MCF 10A (cell line): ENCODE results near the gene SNTG2. TPM values are rescaled to one million over a fixed set of nuclear protein-coding genes. Genes with fewer than 3 reads are reported as not detected.

Experiments
- BruUV-seq: library from RNA; stranded (reverse); fragments of 400-500 nt; replicated peaks from 2 replicates; lab custom pipeline; 2021; lab: Mats Ljungman, UMichigan
- CTCF ChIA-PET: fragments of 300-600 bp; sonication (Branson Sonifier 250); formaldehyde crosslinking; extraction: SDS; loops from one replicate; lab custom pipeline; 2021; ENCODE audit warnings: antibody characterized with exemption, inconsistent platforms; lab: Yijun Ruan, JAX
- POLR2A ChIA-PET: fragments of 300-600, 350-650 bp; sonication (Branson Sonifier 250); formaldehyde crosslinking; extraction: SDS; loops from one replicate; lab custom pipeline; 2020; ENCODE audit warnings: antibody characterized with exemption, inconsistent platforms; lab: Yijun Ruan, JAX
- DNase-seq: peaks from one replicate; pipeline ENCODE4 v3.0.0-alpha.2; 2018; ENCODE audit not compliant: unreplicated experiment
- H3K27ac Mint-ChIP-seq: one replicate; pipeline ENCODE4 v1.8.0; 2022; ENCODE audit warnings: mild to moderate bottlenecking, low read depth, mixed read lengths; ENCODE audit not compliant: unreplicated experiment
- H3K27me3 Mint-ChIP-seq: one replicate; pipeline ENCODE4 v1.8.0; 2022; ENCODE audit warnings: mixed read lengths; ENCODE audit not compliant: insufficient read depth, unreplicated experiment
- H3K36me3 Mint-ChIP-seq: one replicate; pipeline ENCODE4 v1.8.0; 2022; ENCODE audit warnings: mild to moderate bottlenecking, moderate library complexity, mixed read lengths; ENCODE audit not compliant: insufficient read depth, unreplicated experiment
- H3K4me1 Mint-ChIP-seq: one replicate; pipeline ENCODE4 v1.8.0; 2022; ENCODE audit warnings: mixed read lengths; ENCODE audit not compliant: insufficient read depth, unreplicated experiment
- H3K4me3 Mint-ChIP-seq: one replicate; pipeline ENCODE4 v1.8.0; 2022; ENCODE audit warnings: mild to moderate bottlenecking, moderate library complexity, mixed read lengths; ENCODE audit not compliant: unreplicated experiment
- H3K9me3 Mint-ChIP-seq: one replicate; pipeline ENCODE4 v1.8.0; 2022; ENCODE audit warnings: mixed read lengths; ENCODE audit not compliant: unreplicated experiment
- CTCF ChIP-seq: fragments of 200-600 bp; IDR thresholded peaks from one replicate; pipeline ENCODE4 v1.8.0; 2022; ENCODE audit warnings: antibody characterized with exemption, mild to moderate bottlenecking; ENCODE audit not compliant: unreplicated experiment
- intact Hi-C: fragments of 100-400 bp; cut with micrococcal nuclease; formaldehyde crosslinking; loops from 2 replicates; pipeline ENCODE4 v1.14.1; 2022
- total RNA-seq: library from RNA; stranded (reverse); gene quantifications from 2 replicates; pipeline ENCODE4 v1.2.3, GENCODE V29; 2022

The SNTG2 gene
- total RNA-seq, 1 experiment from 2014 or later = not detected

- POLR2A ChIA-PET = no interaction called here
- no peaks in the 10 kb centered on the region for H3K4me1 Mint-ChIP-seq
- no peaks in the 10 kb centered on the region for H3K9me3 Mint-ChIP-seq
- CTCF ChIA-PET = interaction anchor here (0.8 kb wide), 1 partner anchor 208 kb away, joined by 3 read pairs; no protein-coding TSS in a partner anchor
- no peak overlapping the region for H3K4me3 Mint-ChIP-seq
- intact Hi-C loops = no loop called here
- no peaks in the 10 kb centered on the region for H3K27me3 Mint-ChIP-seq
- peaks cover 6% of the 10 kb centered on the region for H3K36me3 Mint-ChIP-seq
- no peak for DNase-seq
- H3K27ac Mint-ChIP-seq = no peak overlapping the region
- BruUV-seq = no TSS peak
- TF ChIP-seq CTCF = no peak
These were observed 332.6 kb downstream of the SNTG2 start for GRCh38 chr2:1283020-1283801.

- Mint-ChIP-seq H3K4me3 (no peak overlapping the region), H3K4me1 (no peaks in the 10 kb centered on the region), H3K9me3 (no peaks in the 10 kb centered on the region), H3K27ac (no peak overlapping the region), H3K27me3 (no peaks in the 10 kb centered on the region), H3K36me3 (peaks cover 6% of the 10 kb centered on the region)
- intact Hi-C loops = no loop called here
- BruUV-seq = no TSS peak
- TF ChIP-seq CTCF = no peak
- no peak for DNase-seq
- ChIA-PET CTCF (interaction anchor here (0.8 kb wide), 1 partner anchor 209 kb away, joined by 3 read pairs; no protein-coding TSS in a partner anchor), POLR2A (no interaction called here)
These were observed 333.2 kb downstream of the SNTG2 start for GRCh38 chr2:1283871-1284270.

- Mint-ChIP-seq H3K4me3 (no peak overlapping the region), H3K36me3 (peaks cover 6% of the 10 kb centered on the region), H3K27me3 (peaks cover 24% of the 10 kb centered on the region), H3K4me1 (no peaks in the 10 kb centered on the region), H3K9me3 (no peaks in the 10 kb centered on the region), H3K27ac (no peak overlapping the region)
- TF ChIP-seq CTCF = no peak
- DNase-seq = no peak
- ChIA-PET CTCF (no interaction called here), POLR2A (no interaction called here)
- no TSS peak for BruUV-seq
- intact Hi-C loops = no loop called here
These were observed 336.3 kb downstream of the SNTG2 start for GRCh38 chr2:1286929-1287328.

DNA sequence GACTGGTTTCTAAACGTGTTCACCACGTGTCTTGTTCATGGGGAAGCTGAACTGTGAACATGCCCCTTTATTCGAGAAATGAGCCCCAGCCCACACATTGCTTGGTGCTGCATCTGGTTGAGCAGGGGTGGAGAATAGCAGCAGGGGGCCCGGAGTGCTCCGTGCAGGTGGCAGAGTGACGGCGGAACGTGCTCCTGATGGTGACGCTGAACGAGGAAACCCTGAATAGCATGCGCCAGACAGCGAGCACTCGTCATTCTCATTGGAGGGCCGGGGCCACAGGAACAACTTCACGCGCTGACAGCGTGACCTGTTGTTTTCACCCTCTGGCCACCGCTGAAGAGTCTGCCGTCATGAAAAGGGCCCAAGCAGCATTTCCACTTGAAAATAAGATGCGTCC is 336.8 kb downstream of the SNTG2 start:
- ChIA-PET POLR2A (no interaction called here), CTCF (no interaction called here)
- TF ChIP-seq CTCF = no peak
- Mint-ChIP-seq H3K27ac (no peak overlapping the region), H3K4me1 (no peaks in the 10 kb centered on the region), H3K27me3 (peaks cover 29% of the 10 kb centered on the region), H3K4me3 (no peak overlapping the region), H3K9me3 (no peaks in the 10 kb centered on the region), H3K36me3 (peaks cover 6% of the 10 kb centered on the region)
- DNase-seq = no peak
- BruUV-seq = no TSS peak
- intact Hi-C loops = no loop called here
